GM19099 (cell line): ENCODE data around the gene DYSF.

Experiments used
- POLR2A ChIP-seq: IDR thresholded peaks from 3 replicates; pipeline ENCODE4 v1.6.1; 2011; ENCODE audit warnings: low read depth; ENCODE audit not compliant: insufficient read length; ENCODE audit errors: extremely low read depth

Gene DYSF

DNA sequence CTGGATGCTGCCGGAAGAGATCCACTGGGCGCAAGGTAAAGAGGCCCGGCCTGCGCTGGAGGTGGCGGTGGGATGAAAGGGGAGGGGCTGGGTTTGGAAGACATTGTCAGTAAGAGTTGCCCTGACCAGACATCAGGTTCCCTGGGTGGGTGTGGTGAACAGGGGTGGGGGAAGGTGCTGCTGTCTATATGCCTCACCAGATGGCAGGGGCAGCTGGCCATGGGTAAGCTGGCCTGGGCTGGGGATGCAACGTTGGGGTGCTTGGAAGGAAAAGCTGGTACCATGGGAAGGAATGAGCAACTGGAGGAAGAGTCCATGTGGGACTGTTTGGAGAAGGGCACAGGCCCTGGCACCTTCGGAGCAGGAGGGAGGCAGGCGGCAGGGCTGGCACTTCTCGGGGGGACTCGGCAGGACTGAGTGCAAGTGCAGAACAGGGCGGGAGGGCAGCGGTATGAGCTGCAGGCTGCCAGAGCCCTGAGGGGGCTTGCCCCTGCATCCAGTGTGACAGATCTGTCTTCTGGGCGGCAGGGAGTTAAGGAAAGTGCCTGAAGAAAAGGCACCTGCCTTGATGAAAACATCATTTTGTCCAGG, 146.4 kb downstream of the DYSF start:
- TF ChIP-seq POLR2A = no peak

- no peak for TF ChIP-seq POLR2A
Measured at GRCh38 chr2:71600555-71600954, 147.2 kb downstream of the DYSF start.

DNA sequence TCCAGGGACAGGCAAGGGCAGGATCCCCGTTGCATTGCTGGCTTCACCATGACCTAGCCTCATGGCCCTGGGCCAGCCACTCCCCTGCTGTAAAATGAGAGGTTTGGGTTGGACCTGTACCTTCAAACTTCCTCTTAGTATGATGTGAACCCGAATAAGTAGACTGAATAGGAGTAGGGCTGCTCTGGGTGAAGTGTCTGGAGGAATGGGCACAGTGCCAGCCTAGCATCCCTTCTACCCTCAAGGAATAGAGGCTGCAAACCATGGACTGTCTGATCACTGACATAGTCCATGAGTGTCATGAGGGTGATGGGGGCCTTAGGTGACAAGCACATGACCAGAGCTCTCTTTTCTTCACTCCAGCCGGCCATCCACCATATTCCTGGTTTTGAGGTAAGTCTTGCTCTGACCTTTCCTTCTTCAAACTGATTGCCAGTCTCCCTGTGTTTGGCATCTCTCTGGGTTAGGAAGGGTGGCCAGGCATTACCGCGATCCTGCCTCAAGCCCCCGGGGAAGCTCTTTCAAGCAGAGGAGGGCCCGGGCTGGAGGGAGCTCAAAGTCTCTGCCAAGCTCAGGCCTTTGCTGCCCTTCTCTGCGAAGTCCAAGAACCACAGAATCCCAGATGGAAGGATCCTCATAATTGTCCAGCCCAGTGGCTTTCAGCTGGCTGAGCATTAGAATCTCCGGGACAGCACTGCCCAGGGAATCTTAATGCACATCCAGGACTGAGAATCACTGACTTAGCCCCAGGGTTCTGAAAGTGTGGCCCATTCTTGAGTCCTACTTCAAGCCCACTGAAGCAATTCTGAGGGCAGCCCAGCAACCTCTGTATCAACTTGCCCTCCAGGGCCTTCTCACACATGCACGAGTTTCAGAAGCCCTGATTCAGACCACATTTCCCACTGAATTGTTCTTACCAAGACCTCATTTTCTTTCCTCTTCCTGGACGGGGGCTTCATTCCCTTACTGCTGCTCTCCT, 148.1 kb downstream of the DYSF start:
- no peak for TF ChIP-seq POLR2A

DNA sequence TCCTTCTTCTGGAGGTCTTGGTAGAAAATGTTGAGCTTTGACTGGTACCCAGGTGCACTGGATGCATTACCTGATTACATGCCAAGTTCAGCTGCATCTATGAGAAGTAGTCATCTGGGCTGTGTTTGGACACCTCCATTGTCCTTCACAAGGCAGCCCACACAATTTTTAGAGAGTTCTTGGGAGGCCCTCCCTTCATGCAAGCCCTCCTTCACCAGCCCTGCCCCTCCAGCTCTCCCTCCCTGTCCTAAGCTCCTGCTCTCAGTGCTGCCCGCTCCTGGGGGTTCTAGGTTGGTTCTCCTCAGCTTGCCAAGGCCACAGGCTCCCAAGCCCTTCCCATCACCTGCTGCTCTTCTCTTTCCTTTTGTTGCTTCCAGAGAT, 148.7 kb downstream of the DYSF start:
- no peak for TF ChIP-seq POLR2A

GRCh38 chr2:71602581-71602980, 149.2 kb downstream of the DYSF start:
- TF ChIP-seq POLR2A = no peak

- TF ChIP-seq POLR2A = no peak
Measured at GRCh38 chr2:71603311-71603811, 150.0 kb downstream of the DYSF start.

- no peak for TF ChIP-seq POLR2A
Measured at GRCh38 chr2:71603851-71604725, 150.7 kb downstream of the DYSF start.

DNA sequence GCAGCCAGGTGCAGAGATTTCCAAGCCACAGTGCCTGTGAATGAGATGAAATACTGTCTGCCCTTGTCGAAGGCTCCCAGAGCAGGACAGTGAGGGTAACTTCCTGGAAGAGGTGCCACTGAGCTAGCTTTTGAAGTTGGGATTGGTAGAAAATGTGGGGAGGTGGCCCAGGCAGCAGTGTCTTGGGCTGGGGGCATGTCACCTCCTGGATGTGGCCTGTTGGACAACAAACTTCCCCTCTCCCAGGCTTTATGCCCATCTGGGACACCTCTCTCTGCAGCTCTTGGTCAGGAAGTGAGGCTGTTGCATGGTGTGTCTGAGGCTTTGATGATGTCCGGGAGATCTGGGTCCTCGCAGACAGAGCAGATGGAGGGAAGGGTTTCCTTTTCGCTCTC, 151.4 kb downstream of the DYSF start:
- no peak for TF ChIP-seq POLR2A

- TF ChIP-seq POLR2A = no peak
Measured at GRCh38 chr2:71605173-71605641, 151.8 kb downstream of the DYSF start.

GRCh38 chr2:71605781-71606241, 152.4 kb downstream of the DYSF start:
- TF ChIP-seq POLR2A = no peak

GRCh38 chr2:71606244-71606643, 152.9 kb downstream of the DYSF start:
- no peak for TF ChIP-seq POLR2A

- TF ChIP-seq POLR2A = no peak
Measured at GRCh38 chr2:71607151-71607889, 154.0 kb downstream of the DYSF start.

DNA sequence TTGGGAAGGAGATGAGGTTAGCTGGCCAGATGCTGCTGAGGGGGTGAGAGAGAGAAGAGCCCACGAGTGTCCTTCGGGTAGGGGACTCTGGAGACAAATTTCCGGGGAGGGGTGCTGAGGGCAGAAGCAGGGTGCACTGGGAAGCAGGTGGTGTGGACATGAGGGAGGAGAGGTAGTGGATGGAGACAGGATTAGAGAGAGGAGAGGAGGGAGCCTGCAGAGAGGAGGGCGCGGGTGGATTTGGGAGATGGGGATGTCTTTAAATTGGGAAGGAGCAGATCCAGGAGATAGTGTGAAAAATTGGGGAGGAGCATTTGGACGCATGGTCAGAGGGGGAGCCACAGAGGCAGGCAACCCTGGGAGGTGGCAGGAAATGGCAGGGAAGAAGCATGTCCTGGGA, 154.7 kb downstream of the DYSF start:
- no peak for TF ChIP-seq POLR2A

DNA sequence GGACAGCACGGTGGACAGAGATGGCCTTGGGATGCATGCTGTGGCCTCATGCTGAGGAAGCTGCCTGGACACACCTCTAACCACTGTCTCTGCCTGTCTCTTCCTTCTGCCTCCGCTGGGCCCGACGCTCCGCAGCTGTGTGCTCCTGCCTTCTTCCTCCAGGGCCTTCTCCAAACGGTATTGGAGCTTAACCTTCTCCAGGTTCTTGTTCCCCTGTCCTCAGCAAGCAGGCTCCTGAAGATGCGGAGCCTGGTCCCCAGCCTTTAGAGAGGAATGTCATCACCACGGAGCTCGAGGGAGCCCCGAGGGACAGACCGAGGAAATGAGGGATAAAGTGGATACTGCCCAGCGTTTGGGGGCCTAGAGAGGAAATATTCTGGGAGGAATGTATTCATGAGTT, 155.1 kb downstream of the DYSF start:
- no peak for TF ChIP-seq POLR2A
